GM19397 (cell line): ENCODE results near the gene NAT16.

ENCODE experiments used
- ATAC-seq: cut with Tn5 transposase; IDR thresholded peaks from one replicate; pipeline ENCODE4 v1.9.1; 2021; ENCODE audit warnings: mild to moderate bottlenecking, moderate library complexity; ENCODE audit not compliant: unreplicated experiment

The NAT16 gene

GRCh38 chr7:101172005-101172853 lies 7.9 kb downstream of the NAT16 start:
- no peak for ATAC-seq

- ATAC-seq, result no peak
Observed at GRCh38 chr7:101171442-101171837, 8.7 kb downstream of the NAT16 start.

GRCh38 chr7:101170617-101171441 lies 9.3 kb downstream of the NAT16 start:
- no peak for ATAC-seq

- ATAC-seq, result no peak
Observed at GRCh38 chr7:101169838-101170551, 10.1 kb downstream of the NAT16 start.

- ATAC-seq, result no peak
Observed at GRCh38 chr7:101169110-101169837, 10.8 kb downstream of the NAT16 start.

- ATAC-seq, result no peak
Observed at GRCh38 chr7:101168412-101169049, 11.6 kb downstream of the NAT16 start.

GRCh38 chr7:101167645-101168411 lies 12.3 kb downstream of the NAT16 start:
- ATAC-seq, result no peak

- no peak for ATAC-seq
Observed at GRCh38 chr7:101166909-101167644, 13.0 kb downstream of the NAT16 start.

- ATAC-seq, result no peak
Observed at GRCh38 chr7:101166648-101166908, 13.5 kb downstream of the NAT16 start.

- no peak for ATAC-seq
Observed at GRCh38 chr7:101165958-101166647, 14.0 kb downstream of the NAT16 start.

GRCh38 chr7:101165075-101165957 lies 14.8 kb downstream of the NAT16 start, which contains the start of gene VGF:
Gene VGF, minus strand, starts transcription at chr7:101165569. Its CDS starts 726 bp downstream, at chr7:101164843.
- peak; percentile 63 for ATAC-seq

- no peak for ATAC-seq
Observed at GRCh38 chr7:101164071-101164840, 15.8 kb downstream of the NAT16 start.

- no peak for ATAC-seq
Observed at GRCh38 chr7:101163279-101164070, 16.6 kb downstream of the NAT16 start.

- no peak for ATAC-seq
Observed at GRCh38 chr7:101162551-101163278, 17.4 kb downstream of the NAT16 start.
